Neural cell (in vitro differentiated cells): ENCODE data around the gene CPSF2.

Experiments used
- CTCF ChIP-seq: fragments of 450-650 bp; IDR thresholded peaks from 2 replicates; pipeline ENCODE4 v1.5.1; 2014; ENCODE audit warnings: antibody characterized with exemption, mild to moderate bottlenecking, moderate library complexity; ENCODE audit not compliant: poor library complexity, severe bottlenecking
- EZH2 ChIP-seq: fragments of 200-600, 300-800 bp; shearing (Covaris generic), sonication (generic); IDR thresholded peaks from 2 replicates; pipeline ENCODE4 v1.6.1; 2014; ENCODE audit warnings: antibody characterized with exemption, low read length, borderline replicate concordance, mild to moderate bottlenecking; ENCODE audit not compliant: insufficient read depth, poor library complexity, severe bottlenecking
- MXI1 ChIP-seq: fragments of 450-650 bp; conservative IDR thresholded peaks from 2 replicates; pipeline ENCODE4 v1.6.1; 2014; ENCODE audit warnings: antibody characterized with exemption, mild to moderate bottlenecking; ENCODE audit not compliant: poor library complexity, severe bottlenecking
- POLR2AphosphoS5 ChIP-seq: IDR thresholded peaks from 2 replicates; pipeline ENCODE4 v1.6.1; 2012
- RAD21 ChIP-seq: fragments of 450-650 bp; conservative IDR thresholded peaks from 2 replicates; pipeline ENCODE4 v1.6.1; 2014; ENCODE audit warnings: antibody characterized with exemption, mild to moderate bottlenecking, moderate library complexity
- REST ChIP-seq: IDR thresholded peaks from 2 replicates; pipeline ENCODE4 v1.6.1; 2012; ENCODE audit warnings: borderline replicate concordance
- SMC3 ChIP-seq: fragments of 450-650 bp; conservative IDR thresholded peaks from 2 replicates; pipeline ENCODE4 v1.6.1; 2014; ENCODE audit warnings: antibody characterized with exemption, mild to moderate bottlenecking, moderate library complexity; ENCODE audit not compliant: poor library complexity

GRCh38 chr14:92164958-92165357, 43.2 kb downstream of the CPSF2 start:
- no peak for TF ChIP-seq EZH2
- no peak for TF ChIP-seq CTCF
- TF ChIP-seq POLR2AphosphoS5 = no peak
- TF ChIP-seq MXI1 = no peak
- TF ChIP-seq RAD21 = no peak
- TF ChIP-seq REST = no peak
- no peak for TF ChIP-seq SMC3
